Gastroesophageal sphincter (tissue), 3 donors: ENCODE results near the gene MTCL3.
A peak's percentile ranks its signal among the peaks of the same experiment; 100 is the strongest.

Experiments
- CTCF ChIP-seq, 4 experiments: fragments of 200-600 bp in 2 of 4; fragments of 450-650 bp in 2 of 4; sonication (generic) in 1 of 4; IDR thresholded peaks; one replicate each; pipeline ENCODE4 v1.5.1; 2017 to 2019; ENCODE audit warnings: antibody characterized with exemption in 4 of 4, mild to moderate bottlenecking in 2 of 4, moderate library complexity in 2 of 4
- EP300 ChIP-seq: sonication (generic); formaldehyde crosslinking; IDR thresholded peaks from one replicate; pipeline ENCODE4 v1.6.1; 2017; ENCODE audit warnings: antibody characterized with exemption, mild to moderate bottlenecking
- POLR2A ChIP-seq, 2 donors: fragments of 450-650 bp; IDR thresholded peaks; one replicate each; pipeline ENCODE4 v1.6.1; 2017; ENCODE audit warnings: antibody characterized with exemption in 2 of 2, mild to moderate bottlenecking in 2 of 2, moderate library complexity in 1 of 2
- POLR2AphosphoS5 ChIP-seq: sonication (generic); formaldehyde crosslinking; IDR thresholded peaks from one replicate; pipeline ENCODE4 v1.6.1; 2017; ENCODE audit warnings: antibody characterized with exemption

- TF ChIP-seq CTCF (IDR thresholded peaks at IDR 0.05) (no peak), POLR2A (IDR thresholded peaks at IDR 0.05) (no peak), POLR2AphosphoS5 (peak; percentile 72), EP300 (no peak)
These were observed 61.6 kb downstream of the MTCL3 start for GRCh38 chr6:127457456-127458064.
